Measurements from ENCODE around the gene PM20D2. TPM values are rescaled to one million over a fixed set of nuclear protein-coding genes. Genes with fewer than 3 reads are reported as not detected.

The PM20D2 gene
- total RNA-seq, 1 donor from 2014 or later, result 16.9 TPM

DNA sequence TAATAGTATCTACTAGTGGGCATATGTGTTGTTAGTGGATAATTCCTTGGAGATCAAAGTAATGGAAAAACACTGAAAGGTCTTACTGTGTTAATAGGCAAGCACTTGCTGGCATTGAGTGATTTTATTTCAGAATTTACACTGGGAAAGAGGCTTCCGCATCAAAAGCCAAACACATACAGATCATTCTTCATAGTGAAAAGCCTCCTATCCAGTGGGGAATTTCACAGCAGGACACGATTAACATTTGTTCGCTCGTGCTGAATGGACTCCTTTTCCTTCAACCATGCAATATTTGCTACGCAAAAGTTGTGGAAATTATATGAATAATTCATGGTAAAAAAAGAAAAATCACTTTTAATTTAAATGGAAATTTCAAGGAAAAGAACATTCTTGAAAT, 44.9 kb downstream of the PM20D2 start:
- no peak for DNase-seq (ENCODE audit: low spot score)
- no peak for ATAC-seq
- intact Hi-C loops (cut with DNase I), result no loop called here

DNA sequence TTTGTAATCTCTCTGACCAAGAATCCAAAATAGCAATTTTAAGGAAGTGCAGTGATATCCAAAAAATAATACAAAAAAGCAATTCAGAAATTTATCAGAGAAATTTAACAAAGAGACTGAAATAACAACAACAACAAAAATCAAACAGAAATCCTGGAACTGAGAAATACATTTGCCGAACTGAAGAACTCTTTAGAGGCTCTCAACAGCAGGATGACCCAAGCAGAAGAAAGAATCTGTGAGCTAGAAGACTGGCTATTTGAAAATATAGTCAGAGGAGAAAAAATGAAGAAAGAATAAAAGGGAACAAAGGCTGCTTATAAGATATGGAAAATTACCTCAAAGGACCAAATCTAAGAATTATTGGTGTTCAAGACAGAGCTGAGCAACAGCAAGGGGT, 48.7 kb downstream of the PM20D2 start:
- intact Hi-C loops (cut with DNase I), result no loop called here
- ATAC-seq (no peak), DNase-seq (ENCODE audit: low spot score) (no peak)

DNA sequence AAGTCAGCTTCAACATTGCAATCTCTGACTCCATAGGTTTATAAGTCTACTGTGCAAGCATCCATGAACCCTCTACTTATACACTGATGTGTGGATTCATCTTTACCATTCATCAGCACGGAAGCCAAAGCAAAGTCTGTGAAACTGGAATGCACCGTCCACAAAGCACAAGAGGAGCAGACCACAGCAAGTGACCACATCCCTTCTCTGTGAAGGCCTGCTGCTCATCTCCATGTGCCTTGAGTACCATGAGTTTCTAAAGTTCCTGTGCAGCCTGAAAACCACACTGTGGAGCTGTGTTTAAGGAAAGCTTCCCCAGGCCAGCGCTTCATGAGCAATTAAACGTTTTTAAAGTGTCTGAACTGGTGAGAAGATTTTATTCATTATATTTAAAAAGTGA, 51.3 kb downstream of the PM20D2 start:
- intact Hi-C loops (cut with DNase I), result no loop called here
- ATAC-seq (no peak), DNase-seq (ENCODE audit: low spot score) (no peak)

DNA sequence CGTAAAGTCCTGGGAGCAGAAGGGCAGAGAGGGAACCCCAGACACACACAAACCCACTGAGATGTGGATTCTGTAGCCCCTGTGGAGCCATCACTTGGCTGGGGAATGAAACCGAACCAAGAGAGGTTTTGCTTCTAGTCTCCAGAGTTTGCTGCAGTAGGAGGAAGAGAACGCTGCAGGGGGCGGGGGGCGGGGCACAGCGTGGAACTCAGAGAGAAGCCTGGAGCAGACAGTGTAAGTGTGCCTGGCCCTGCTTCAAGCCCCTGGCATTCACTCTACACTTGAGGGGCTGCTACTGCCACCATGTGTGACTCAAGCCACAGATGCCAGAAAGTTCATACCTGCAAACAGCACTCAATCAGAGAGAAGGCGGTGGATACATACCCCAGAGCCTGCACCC, 52.4 kb downstream of the PM20D2 start:
- DNase-seq (ENCODE audit: low spot score), result no peak
- intact Hi-C loops (cut with DNase I), result no loop called here
- ATAC-seq, result no peak

DNA sequence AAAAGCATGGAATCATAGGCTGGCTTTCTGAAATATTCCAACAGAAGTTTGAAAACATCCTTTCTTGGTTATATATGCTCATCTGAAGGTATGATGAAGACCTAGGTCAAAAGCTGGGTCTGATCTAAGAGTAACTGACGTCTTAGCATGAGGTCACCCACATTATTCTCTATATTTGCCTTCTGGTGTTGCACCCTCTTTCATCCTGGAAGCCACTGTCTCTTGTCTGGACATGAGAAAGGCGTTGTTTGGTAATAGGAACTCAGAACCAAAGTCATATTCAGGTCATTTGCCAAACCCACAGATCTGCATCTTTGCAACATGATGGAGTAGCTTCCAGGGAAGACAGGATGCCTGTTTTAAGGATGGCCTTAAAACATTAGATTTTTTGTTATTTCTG, 53.7 kb downstream of the PM20D2 start:
- ATAC-seq, result no peak
- DNase-seq (ENCODE audit: low spot score), result no peak
- intact Hi-C loops (cut with DNase I), result no loop called here

DNA sequence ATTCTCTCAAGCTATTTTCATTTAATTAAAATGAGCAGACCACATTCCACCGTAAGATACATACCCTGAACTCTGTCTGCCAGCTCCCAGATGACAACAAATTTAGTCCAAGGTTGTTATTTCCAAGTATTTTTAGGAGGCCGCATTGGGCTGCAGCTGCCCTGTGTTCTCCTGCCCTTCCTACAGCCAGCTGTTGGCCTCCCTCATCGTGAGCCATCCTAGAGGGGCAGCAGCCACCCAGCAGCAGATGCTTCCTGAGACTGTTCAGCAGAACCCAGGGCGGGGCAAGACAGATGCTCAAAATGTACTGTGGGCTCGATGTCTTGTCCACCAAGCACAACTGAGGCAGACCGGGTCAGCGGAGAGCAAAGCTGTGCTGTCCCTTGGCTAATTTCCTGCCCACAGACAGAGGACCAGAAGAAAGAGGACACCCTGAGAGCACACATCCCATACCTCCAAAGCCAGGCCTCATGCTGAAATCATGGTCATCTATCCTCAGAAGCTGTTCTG, 54.9 kb downstream of the PM20D2 start:
- intact Hi-C loops (cut with DNase I), result no loop called here
- ATAC-seq (no peak), DNase-seq (ENCODE audit: low spot score) (no peak)

DNA sequence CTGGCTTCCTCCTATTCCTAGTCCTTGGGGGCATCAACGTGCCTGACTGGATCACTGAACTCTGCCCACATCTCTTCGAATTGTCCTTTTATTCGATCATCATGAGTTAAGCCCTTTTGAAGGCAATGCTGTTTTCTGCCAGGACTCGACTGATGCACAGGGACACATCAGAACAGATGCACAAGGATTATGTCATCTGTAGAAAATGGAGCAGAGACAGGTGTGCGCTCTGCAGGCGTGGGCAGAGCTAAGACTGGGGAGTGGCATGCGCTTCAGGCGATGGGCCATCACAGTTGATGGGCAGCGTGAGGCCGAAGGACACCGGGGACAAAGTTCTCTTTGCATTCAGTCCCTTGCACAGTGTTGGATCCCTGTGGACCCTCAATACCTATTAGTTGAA, 58.2 kb downstream of the PM20D2 start:
- intact Hi-C loops (cut with DNase I), result no loop called here
- ATAC-seq, result no peak
- DNase-seq (ENCODE audit: low spot score), result no peak

DNA sequence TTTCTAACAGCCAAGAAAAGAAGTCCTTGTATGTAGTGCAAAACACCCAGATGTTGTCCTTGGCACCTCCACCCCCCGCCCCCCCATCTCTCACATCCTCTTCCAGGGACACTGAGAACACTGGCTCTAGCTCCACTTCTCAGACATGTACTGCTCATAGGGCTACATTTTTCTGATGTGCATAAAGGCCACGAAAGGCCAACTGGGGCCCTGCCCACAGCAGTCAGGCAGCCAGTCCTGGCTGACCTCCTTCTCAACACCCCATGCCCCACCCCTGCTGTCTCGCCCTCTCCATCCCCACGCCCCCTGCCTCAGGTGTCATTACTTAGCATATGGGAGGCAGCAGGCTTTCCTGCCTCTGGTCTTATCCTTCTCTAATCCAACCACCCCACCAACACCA, 60.0 kb downstream of the PM20D2 start:
- DNase-seq (ENCODE audit: low spot score) (no peak), ATAC-seq (no peak)
- intact Hi-C loops (cut with DNase I), result no loop called here

DNA sequence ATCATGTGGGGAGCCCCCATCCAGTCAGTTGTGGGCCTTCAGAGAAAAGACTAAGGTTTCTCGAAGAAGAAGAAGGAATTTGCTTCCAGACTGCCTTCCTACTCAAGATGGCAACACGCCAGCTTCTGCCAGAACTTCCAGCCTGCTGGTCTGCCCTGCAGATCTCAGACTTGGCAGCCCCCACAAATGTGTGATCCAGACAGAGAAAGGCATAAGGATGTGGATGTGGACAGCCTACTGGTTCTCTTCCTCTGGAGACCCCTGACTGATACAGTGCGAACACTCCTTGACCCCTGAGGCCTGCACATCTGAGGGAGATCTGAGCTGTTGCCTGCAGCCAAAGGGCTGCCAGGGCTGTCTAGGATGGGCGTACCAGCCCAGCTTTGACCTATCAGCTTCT, 62.7 kb downstream of the PM20D2 start:
- intact Hi-C loops (cut with DNase I), result no loop called here
- no peak for ATAC-seq
- DNase-seq (ENCODE audit: low spot score), result no peak

DNA sequence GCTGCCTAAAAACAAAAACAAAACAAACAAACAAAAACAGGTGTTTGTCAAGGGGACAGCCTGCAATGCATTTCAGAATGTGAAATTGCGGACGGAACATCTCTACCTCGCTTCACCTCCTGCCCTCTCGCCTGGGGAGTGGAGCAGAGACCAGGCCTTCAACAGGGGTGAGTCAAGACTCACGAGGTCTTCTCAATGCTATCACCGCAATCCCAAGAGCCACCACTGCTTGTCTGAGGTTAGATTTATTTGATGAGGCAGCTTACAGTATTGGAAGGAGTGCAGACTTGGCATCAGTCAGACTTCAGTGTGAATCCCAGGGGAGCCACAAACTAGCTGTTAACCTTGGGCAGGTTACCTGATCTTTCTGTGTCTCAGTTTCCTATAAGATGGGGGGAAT, 63.6 kb downstream of the PM20D2 start:
- no peak for DNase-seq (ENCODE audit: low spot score)
- intact Hi-C loops (cut with DNase I), result no loop called here
- no peak for ATAC-seq

DNA sequence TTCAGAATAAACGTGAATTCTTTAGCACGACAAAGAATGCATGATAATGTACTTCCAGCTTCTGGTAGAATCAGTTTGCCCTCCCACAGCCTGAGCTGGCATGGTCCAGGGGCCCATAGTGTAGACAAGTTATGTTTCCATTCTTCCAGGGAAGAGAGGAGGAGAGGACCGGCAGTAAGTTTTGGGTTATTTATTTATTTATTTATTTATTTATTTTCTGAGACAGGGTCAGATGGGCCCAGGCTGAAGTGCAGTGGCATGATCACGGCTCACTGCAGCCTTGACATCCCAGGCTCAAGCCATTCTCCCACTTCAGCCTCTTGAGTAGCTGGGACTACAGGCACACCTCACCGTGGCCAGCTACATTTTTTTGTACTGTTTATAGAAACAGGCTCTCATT, 66.6 kb downstream of the PM20D2 start:
- intact Hi-C loops (cut with DNase I), result no loop called here
- ATAC-seq, result no peak
- DNase-seq (ENCODE audit: low spot score), result no peak

DNA sequence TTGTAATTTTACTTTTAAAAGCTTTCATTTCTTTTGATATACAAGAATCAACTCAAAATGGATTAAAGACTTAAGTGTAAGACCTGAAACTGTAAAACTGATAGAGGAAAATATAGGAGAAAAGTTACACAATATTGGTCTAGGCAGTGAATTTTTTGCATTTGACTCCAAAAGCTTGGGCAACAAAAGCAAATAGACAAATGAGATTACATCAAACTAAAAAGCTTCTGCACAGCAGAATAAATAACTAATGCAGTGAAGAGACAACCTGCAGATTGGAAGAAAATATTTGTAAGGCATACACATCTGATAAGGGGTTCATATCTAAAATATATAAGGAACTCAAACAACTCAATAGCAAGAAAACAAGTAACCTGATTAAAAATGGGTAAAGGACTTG, 68.3 kb downstream of the PM20D2 start:
- intact Hi-C loops (cut with DNase I), result no loop called here
- no peak for ATAC-seq
- DNase-seq (ENCODE audit: low spot score), result no peak

Other genes starting within 250 kb of the PM20D2 start
- 13.2 TPM for gene RNGTT, start 182.4 kb upstream of the PM20D2 start, total RNA-seq
- 333 TPM for gene PNRC1, start 65.3 kb upstream of the PM20D2 start, total RNA-seq
- 2.0 TPM for gene SRSF12, start 28.0 kb upstream of the PM20D2 start, total RNA-seq
- 0.27 TPM for gene GABRR1, start 71.3 kb downstream of the PM20D2 start, total RNA-seq
- 1.7 TPM for gene GABRR2, start 169.2 kb downstream of the PM20D2 start, total RNA-seq
- gene UBE2J1, start 206.7 kb downstream of the PM20D2 start, total RNA-seq, result 32.9 TPM

All from sciatic nerve (tissue), 2 donors.